GM23248 (cell line): Measurements from ENCODE around the gene PLEKHS1. TPM values are rescaled to one million over a fixed set of nuclear protein-coding genes. Genes with fewer than 3 reads are reported as not detected.

Experiments
- DNase-seq: peaks from one replicate; pipeline ENCODE4 v3.0.0-alpha.2; 2015
- H2AFZ ChIP-seq: fragments of 200-600 bp; sonication (generic); 2 replicates; pipeline ENCODE4 v1.6.1; 2016; ENCODE audit warnings: antibody characterized with exemption
- H3F3A ChIP-seq: fragments of 200-600 bp; sonication (generic); 2 replicates; pipeline ENCODE4 v1.6.1; 2016; ENCODE audit warnings: mild to moderate bottlenecking, antibody characterized with exemption, mixed run types; ENCODE audit not compliant: insufficient read depth
- H3K27ac ChIP-seq: fragments of 200-600 bp; sonication (generic); 2 replicates; pipeline ENCODE4 v1.5.1; 2016; ENCODE audit warnings: mild to moderate bottlenecking
- H3K27me3 ChIP-seq: fragments of 200-600 bp; sonication (generic); replicated peaks from 2 replicates; pipeline ENCODE4 v1.6.1; 2016; ENCODE audit warnings: mild to moderate bottlenecking; ENCODE audit not compliant: insufficient read depth
- H3K36me3 ChIP-seq: fragments of 200-600 bp; sonication (generic); 2 replicates; pipeline ENCODE4 v1.6.1; 2016; ENCODE audit warnings: low read depth, mild to moderate bottlenecking
- H3K4me1 ChIP-seq: fragments of 200-600 bp; sonication (generic); 2 replicates; pipeline ENCODE4 v1.6.1; 2016; ENCODE audit warnings: mild to moderate bottlenecking; ENCODE audit not compliant: insufficient read depth
- H3K4me2 ChIP-seq: fragments of 200-600 bp; sonication (generic); one replicate; pipeline ENCODE4 v1.6.1; 2016; ENCODE audit warnings: mild to moderate bottlenecking; ENCODE audit not compliant: unreplicated experiment
- H3K4me3 ChIP-seq: fragments of 200-600 bp; sonication (generic); 2 replicates; pipeline ENCODE4 v1.5.1; 2016; ENCODE audit warnings: mild to moderate bottlenecking
- H3K79me2 ChIP-seq: fragments of 200-600 bp; sonication (generic); 2 replicates; pipeline ENCODE4 v1.6.1; 2016; ENCODE audit warnings: mild to moderate bottlenecking; ENCODE audit not compliant: insufficient read depth
- H3K9ac ChIP-seq: fragments of 200-600 bp; sonication (generic); 2 replicates; pipeline ENCODE4 v1.6.1; 2016; ENCODE audit warnings: mild to moderate bottlenecking
- H3K9me2 ChIP-seq: fragments of 200-600 bp; sonication (generic); 2 replicates; pipeline ENCODE4 v1.6.1; 2016; ENCODE audit warnings: mixed run types, mild to moderate bottlenecking, moderate library complexity; ENCODE audit not compliant: insufficient read depth
- H3K9me3 ChIP-seq: fragments of 200-600 bp; sonication (generic); one replicate; pipeline ENCODE4 v1.6.1; 2017; ENCODE audit warnings: low read depth
- H4K20me1 ChIP-seq: fragments of 200-600 bp; sonication (generic); 2 replicates; pipeline ENCODE4 v1.6.0; 2016; ENCODE audit not compliant: insufficient read depth
- EZH2 ChIP-seq: fragments of 200-600 bp; sonication (generic); IDR thresholded peaks from 2 replicates; pipeline ENCODE4 v1.6.1; 2018; ENCODE audit warnings: antibody characterized with exemption, mild to moderate bottlenecking; ENCODE audit not compliant: insufficient read depth, poor library complexity, severe bottlenecking
- EZH2phosphoT487 ChIP-seq: fragments of 200-600 bp; sonication (generic); IDR thresholded peaks from 2 replicates; pipeline ENCODE4 v1.6.1; 2018; ENCODE audit warnings: antibody characterized with exemption, moderate library complexity, mild to moderate bottlenecking, low read depth; ENCODE audit not compliant: insufficient read depth
- WGBS, 2 experiments: methylation state at CpG; one replicate each; pipeline ENCODE4 v1.1.6; 2015 to 2017; ENCODE audit warnings: low lambda C conversion rate in 2 of 2, low coverage in 1 of 2; ENCODE audit errors: missing lambda C conversion rate in 2 of 2; 5-methylcytosine and 5-hydroxymethylcytosine counted together
- in situ Hi-C: fragments of 300-500 bp; cut with MboI; formaldehyde crosslinking; loops from 2 replicates; pipeline ENCODE4 v1.15.0; 2020
- polyA plus RNA-seq: library from polyadenylated mRNA; unstranded; fragments of >200 nt; fragmentation: Nextera tagmentation; extraction: Ambion mirVana; gene quantifications from 2 replicates; pipeline ENCODE4 v1.2.1, GENCODE V29; 2016
- total RNA-seq: library from RNA; depleted of rRNA; stranded (reverse); fragments of >200 nt; shearing (Covaris generic); gene quantifications from 2 replicates; pipeline ENCODE4 v1.2.3, GENCODE V29; 2014

Gene PLEKHS1
- total and polyA plus RNA-seq, 2 experiments from 2014 or later, result not detected

DNA sequence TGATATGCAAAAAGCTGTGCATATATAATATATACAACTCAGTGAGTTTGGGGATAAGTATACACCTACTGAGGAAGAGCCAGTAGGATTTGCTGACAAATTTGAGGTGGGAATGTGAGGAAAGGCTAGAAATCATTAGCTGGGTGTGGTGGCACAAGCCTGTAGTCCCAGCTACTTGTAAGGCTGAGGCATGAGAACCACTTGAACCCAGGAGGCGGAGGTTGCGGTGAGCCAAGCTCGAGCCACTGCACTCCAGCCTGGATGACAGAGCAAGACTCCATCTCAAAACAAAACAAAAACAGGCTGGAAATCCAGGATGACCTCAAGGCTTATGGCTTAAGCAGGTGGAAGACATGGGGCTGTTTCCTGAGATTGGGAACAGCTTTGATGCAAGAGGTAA lies 10.6 kb upstream of the PLEKHS1 start:
- Histone ChIP-seq H3K36me3 (no peaks in the 10 kb centered on the region), H3K79me2 (no peaks in the 10 kb centered on the region), H3K4me3 (no peak overlapping the region), H3K4me1 (peaks cover 3% of the 10 kb centered on the region; the same call in 1 of the 2 replicates), H3K9me3 (no peaks in the 10 kb centered on the region), H3K27me3 (peaks cover 8% of the 10 kb centered on the region; the same call in 1 of the 2 replicates), H3K9ac (no peak overlapping the region), H3K9me2 (no peaks in the 10 kb centered on the region), H3K27ac (no peak overlapping the region), H3F3A (0 out of 2 replicates have a peak, but pooled peaks cover 8% of the 10 kb centered on the region), H2AFZ (no peak overlapping the region), H3K4me2 (no peak overlapping the region), H4K20me1 (no peaks in the 10 kb centered on the region)
- WGBS, 2 experiments, result 76 to 88% methylated on average over 3 of the region's 3 CpGs
- in situ Hi-C loops, result no loop called here
- no peak for DNase-seq
- no peak for TF ChIP-seq EZH2phosphoT487
- no peak for TF ChIP-seq EZH2

DNA sequence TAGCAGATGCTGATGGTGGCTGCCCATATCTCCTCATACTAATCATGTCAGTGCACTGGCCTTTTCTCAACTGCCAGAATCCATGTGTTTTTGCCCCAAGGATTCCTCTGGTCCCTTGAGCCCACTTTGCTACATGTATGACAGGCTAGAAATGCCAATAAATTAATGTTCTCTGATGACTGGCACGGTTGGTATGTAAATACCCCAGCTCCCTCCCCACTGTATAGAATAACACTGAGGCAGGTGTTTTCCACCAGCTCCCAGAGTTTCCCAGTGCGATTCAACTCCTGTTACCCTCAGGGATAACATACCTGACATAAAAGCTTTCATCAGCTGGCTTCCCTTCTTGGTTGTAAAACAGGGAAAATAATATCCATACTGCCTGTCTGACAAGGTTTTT lies 9.0 kb upstream of the PLEKHS1 start:
- Histone ChIP-seq H3K4me3 (no peak overlapping the region), H3K36me3 (no peaks in the 10 kb centered on the region), H3K27me3 (peaks cover 8% of the 10 kb centered on the region; the same call in 1 of the 2 replicates), H3K4me1 (no peaks in the 10 kb centered on the region), H3K27ac (no peak overlapping the region), H3K79me2 (no peaks in the 10 kb centered on the region), H3K9me2 (no peaks in the 10 kb centered on the region), H3K9me3 (no peaks in the 10 kb centered on the region), H4K20me1 (no peaks in the 10 kb centered on the region), H3F3A (no peaks in the 10 kb centered on the region), H2AFZ (no peak overlapping the region), H3K9ac (no peak overlapping the region), H3K4me2 (no peak overlapping the region)
- in situ Hi-C loops, result no loop called here
- DNase-seq, result no peak
- TF ChIP-seq EZH2 (no peak), EZH2phosphoT487 (no peak)
- 37 to 38% methylated on average over 2 of the region's 2 CpGs for WGBS, 2 experiments

DNA sequence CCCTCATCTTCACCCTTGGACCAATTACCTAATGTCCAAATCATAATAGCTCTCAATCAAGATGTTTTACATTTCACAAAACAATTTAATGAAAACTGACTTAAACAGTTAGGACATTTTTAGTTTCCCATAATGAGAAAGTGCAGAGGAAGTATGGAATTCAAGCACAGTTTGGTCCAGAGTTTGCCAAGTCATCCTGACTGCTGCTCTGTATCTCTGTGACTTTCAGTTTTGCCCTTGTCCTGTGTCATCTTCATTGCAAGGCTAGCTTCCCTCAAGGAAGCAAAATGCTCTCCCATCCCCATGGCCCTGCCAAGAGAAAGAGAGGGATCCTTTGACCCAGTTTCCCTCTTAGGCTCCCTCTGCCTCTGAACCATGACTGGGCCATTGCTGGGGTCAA lies 7.9 kb upstream of the PLEKHS1 start:
- in situ Hi-C loops, result no loop called here

GRCh38 chr10:113745374-113745773 lies 6.1 kb upstream of the PLEKHS1 start:
- H3K79me2 ChIP-seq, result no peaks in the 10 kb centered on the region

More for the DNA sequence above, 7.9 kb upstream of the PLEKHS1 start:
- Histone ChIP-seq H3K9ac (no peak overlapping the region), H3K9me3 (no peaks in the 10 kb centered on the region), H3K27ac (no peak overlapping the region), H2AFZ (no peak overlapping the region), H4K20me1 (no peaks in the 10 kb centered on the region), H3K36me3 (no peaks in the 10 kb centered on the region), H3F3A (no peaks in the 10 kb centered on the region), H3K27me3 (peaks cover 8% of the 10 kb centered on the region; the same call in 1 of the 2 replicates), H3K79me2 (no peaks in the 10 kb centered on the region), H3K4me3 (no peak overlapping the region), H3K4me2 (no peak overlapping the region), H3K4me1 (no peaks in the 10 kb centered on the region), H3K9me2 (no peaks in the 10 kb centered on the region)
- DNase-seq, result no peak
- TF ChIP-seq EZH2phosphoT487 (no peak), EZH2 (no peak)

More at GRCh38 chr10:113745374-113745773, 6.1 kb upstream of the PLEKHS1 start:
- Histone ChIP-seq H2AFZ (no peak overlapping the region), H3K27me3 (peaks cover 8% of the 10 kb centered on the region; the same call in 1 of the 2 replicates), H3K4me1 (no peaks in the 10 kb centered on the region), H3K9ac (no peak overlapping the region), H3K9me3 (no peaks in the 10 kb centered on the region), H3F3A (no peaks in the 10 kb centered on the region), H3K4me3 (no peak overlapping the region), H3K27ac (no peak overlapping the region), H3K9me2 (no peaks in the 10 kb centered on the region), H4K20me1 (no peaks in the 10 kb centered on the region), H3K4me2 (no peak overlapping the region), H3K36me3 (no peaks in the 10 kb centered on the region)
- in situ Hi-C loops, result no loop called here
- 65 to 82% methylated on average over 2 of the region's 2 CpGs for WGBS, 2 experiments
- DNase-seq, result no peak
- TF ChIP-seq EZH2phosphoT487 (no peak), EZH2 (no peak)
